Loucy (cell line): Measurements from ENCODE around the gene NOM1.

ENCODE experiments used
- CTCF ChIP-seq: fragments of 200-600 bp; sonication (generic); conservative IDR thresholded peaks from 2 replicates; pipeline ENCODE4 v1.5.1; 2014; ENCODE audit warnings: mild to moderate bottlenecking, antibody characterized with exemption, low read length
- EZH2phosphoT487 ChIP-seq: fragments of 200-600 bp; IDR thresholded peaks from 2 replicates; pipeline ENCODE4 v1.6.1; 2018; ENCODE audit warnings: antibody characterized with exemption, mild to moderate bottlenecking, moderate library complexity, borderline replicate concordance

- no peak for TF ChIP-seq CTCF
- no peak for TF ChIP-seq EZH2phosphoT487
Observed at GRCh38 chr7:157009170-157009777, 59.8 kb downstream of the NOM1 start.
